AG09309 (cell line): ENCODE data around the gene ANKRD23.
"Not testable (repeated sequence)": the region's sequence is repeated elsewhere in the genome, so short reads cannot be mapped to it uniquely, and the experiment has no call there.

Source experiments
- DNase-seq: peaks from one replicate; pipeline ENCODE4 v3.0.0-alpha.2; 2010; ENCODE audit warnings: low read depth
- H3K4me3 ChIP-seq: 2 replicates; pipeline ENCODE4 v1.5.1; 2011; ENCODE audit warnings: mild to moderate bottlenecking, low read depth, low read length, moderate library complexity; ENCODE audit not compliant: control insufficient read depth
- TF ChIP-seq, protein P1 (sequence below): IDR thresholded peaks from 2 replicates; pipeline ENCODE4 v1.5.1; 2011; ENCODE audit warnings: mild to moderate bottlenecking, low read depth, low read length, inconsistent platforms; ENCODE audit not compliant: insufficient read depth, control insufficient read depth; ENCODE audit errors: missing control alignments

The ANKRD23 gene

DNA sequence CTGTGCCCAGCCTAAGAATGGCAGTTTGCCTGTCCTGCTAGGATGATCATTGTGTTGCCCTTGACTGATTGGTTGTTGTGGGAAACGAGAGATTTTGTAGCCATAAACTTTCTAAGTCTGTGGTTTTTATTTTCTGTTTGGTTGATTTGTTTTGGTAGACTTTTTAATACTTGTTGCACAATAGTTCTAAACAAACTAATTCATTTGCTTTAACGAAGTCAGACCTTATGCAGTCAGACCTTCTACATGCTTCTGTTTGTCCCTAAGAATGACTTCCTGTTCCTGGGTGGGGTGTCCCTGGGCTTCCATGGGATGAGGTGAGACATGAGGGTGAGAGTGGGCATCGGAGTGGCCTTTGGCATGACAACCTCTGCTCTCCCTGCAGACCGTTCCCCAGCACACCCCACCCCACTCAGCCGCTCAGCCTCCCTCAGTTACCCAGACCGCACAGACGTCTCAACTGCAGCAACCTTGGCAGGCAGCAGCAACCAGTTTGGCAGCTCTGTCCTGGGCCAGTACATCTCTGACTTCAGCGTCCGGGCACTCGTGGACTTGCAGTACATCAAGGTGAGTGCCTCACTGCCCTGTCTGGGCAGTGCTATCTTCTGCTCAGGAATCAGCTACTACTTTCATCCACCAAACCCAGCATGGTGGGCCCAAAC is 35.5 kb downstream of the ANKRD23 start:
- DNase-seq = no peak
- no peak overlapping the region for H3K4me3 ChIP-seq
- TF ChIP-seq, protein P1, sequence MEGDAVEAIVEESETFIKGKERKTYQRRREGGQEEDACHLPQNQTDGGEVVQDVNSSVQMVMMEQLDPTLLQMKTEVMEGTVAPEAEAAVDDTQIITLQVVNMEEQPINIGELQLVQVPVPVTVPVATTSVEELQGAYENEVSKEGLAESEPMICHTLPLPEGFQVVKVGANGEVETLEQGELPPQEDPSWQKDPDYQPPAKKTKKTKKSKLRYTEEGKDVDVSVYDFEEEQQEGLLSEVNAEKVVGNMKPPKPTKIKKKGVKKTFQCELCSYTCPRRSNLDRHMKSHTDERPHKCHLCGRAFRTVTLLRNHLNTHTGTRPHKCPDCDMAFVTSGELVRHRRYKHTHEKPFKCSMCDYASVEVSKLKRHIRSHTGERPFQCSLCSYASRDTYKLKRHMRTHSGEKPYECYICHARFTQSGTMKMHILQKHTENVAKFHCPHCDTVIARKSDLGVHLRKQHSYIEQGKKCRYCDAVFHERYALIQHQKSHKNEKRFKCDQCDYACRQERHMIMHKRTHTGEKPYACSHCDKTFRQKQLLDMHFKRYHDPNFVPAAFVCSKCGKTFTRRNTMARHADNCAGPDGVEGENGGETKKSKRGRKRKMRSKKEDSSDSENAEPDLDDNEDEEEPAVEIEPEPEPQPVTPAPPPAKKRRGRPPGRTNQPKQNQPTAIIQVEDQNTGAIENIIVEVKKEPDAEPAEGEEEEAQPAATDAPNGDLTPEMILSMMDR = no peak

DNA sequence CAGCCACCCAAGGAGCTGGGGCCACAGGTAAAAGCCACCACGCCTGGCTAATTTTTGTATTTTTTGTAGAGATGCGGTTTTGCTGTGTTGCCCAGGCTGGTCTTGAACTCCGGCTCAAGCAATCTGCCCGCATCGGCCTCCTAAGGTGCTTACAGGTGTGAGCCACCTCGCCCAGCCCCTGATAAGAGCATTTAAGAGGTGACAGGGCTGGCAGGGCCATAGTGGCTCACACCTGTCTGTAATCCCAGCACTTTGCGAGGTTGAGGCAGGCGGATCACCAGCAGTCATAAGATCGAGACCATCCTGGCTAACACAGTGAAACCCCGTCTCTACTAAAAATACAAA is 36.7 kb downstream of the ANKRD23 start:
- DNase-seq = no peak
- TF ChIP-seq, protein P1 = no peak
- H3K4me3 ChIP-seq = no peak overlapping the region

DNA sequence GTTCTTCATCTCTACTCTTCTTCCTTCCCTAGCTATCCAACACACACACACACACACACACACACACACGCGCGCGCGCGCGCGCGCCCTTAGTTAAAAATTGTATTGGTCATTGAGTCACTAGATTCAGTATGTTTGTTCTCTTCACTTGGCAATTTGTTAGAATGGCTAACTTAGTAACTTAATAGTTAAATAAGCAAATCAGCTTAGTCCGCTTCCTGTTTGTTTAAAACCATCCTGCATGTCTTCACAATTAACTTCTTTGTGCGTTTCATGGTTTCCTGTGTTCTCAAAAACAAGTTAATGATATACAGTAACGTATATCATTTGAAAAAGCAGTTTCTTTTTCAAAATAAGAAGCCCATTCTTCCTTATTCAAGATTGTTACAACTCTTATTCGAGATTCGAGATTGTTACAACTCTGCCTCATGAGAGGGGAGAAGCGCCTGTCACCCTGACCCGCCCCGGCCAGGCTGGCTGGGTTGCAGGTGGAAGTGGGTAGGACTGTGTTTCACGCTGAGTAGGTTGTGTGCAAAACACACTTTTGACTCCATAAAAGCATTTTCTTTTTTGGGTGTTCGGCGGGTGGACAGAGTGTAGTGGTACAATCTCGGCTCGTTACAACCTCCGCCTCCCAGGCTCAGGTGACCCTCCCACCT is 37.2 kb downstream of the ANKRD23 start:
- TF ChIP-seq, protein P1 = no peak
- DNase-seq = no peak
- H3K4me3 ChIP-seq = no peak overlapping the region

DNA sequence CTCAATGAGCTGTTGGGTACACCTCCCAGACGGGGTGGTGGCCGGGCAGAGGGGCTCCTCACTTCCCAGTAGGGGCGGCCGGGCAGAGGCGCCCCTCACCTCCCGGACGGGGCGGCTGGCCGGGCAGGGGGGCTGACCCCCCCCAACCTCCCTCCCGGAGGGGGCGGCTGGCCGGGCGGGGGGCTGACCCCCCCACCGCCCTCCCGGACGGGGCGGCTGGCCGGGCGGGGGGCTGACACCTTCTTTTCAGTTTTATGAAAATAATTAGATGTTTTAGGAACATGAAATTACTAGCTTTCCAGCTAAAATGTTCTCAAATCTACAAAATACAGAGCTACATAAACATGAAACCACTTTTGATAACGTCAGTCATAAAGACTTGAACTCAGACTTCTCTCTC is 37.9 kb downstream of the ANKRD23 start:
- not testable (repeated sequence) for DNase-seq, H3K4me3 ChIP-seq

DNA sequence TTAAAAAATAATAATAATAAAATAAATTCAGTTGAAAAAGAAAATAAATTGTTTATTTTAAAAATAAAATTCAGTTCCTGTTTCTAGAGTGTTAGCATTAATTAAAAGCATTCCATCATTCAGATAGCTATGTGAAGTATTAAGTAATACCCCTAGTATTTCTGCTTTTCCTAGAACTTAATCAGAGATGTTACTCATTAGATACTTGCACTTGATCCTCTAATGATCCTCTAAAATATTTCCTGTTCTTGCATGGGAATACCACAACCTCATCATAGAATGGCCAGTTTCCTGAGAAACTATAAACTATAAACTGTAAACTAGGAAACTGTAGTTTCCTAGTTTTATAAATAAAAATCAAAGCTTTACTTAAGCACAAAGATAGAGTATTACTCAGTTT is 38.8 kb downstream of the ANKRD23 start:
- H3K4me3 ChIP-seq = no peak overlapping the region
- TF ChIP-seq, protein P1 = no peak
- DNase-seq = no peak

DNA sequence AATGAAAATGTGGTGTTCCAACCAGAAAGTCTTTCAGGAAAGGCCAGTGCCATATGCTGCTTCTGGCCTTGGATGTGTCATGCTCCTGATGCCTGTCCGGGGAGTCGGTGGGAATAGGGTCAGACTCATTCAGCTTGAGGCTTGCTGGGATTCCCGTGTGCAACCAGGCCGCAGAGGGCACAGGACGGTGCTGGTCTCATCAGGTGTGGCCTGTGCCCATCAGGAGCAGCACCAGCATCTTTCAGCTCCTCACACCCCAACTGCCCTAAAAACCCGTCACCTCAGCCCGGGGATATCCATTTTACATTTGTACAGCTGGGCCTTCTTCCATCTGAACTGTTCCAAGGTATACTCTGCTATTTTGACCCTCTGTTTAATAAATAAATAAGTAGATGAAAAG is 41.1 kb downstream of the ANKRD23 start:
- DNase-seq = no peak
- H3K4me3 ChIP-seq = no peak overlapping the region
- TF ChIP-seq, protein P1 = no peak

DNA sequence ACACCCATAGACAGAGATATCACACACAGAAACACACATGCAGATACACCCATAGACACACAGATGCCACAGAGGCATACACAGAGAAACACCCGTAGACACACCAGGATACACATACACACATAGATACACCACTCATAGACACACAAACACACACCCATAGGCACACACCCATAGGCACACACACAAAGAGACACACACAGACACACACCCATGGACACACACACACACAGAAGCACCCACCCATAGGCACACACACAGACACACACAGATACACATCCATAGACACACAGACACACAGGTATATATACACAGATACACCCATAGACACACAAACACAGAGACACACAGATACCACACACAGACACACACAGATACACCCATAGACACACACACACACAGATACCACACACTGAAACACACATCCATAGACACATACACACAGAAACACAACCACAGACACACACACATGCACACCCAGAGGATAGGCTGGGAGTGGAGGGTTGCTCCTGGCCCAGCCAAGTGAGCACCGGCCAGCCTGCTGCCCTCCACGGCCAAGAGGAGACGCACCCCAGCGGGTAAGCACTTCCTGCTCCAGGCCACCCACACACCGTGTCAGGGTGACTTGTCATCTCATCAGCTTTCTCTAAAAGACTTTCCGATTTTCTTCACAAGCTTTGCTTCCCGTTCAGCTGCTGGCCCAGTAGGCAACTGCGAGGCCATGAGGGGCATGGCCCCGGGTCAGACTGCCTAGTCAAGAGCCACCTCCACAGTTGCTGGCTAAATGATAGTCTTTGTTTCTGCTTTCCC is 41.8 kb downstream of the ANKRD23 start:
- no peak for DNase-seq
- TF ChIP-seq, protein P1 = no peak
- H3K4me3 ChIP-seq = no peak overlapping the region
